Measurements from ENCODE around the gene VPREB3.

DNA sequence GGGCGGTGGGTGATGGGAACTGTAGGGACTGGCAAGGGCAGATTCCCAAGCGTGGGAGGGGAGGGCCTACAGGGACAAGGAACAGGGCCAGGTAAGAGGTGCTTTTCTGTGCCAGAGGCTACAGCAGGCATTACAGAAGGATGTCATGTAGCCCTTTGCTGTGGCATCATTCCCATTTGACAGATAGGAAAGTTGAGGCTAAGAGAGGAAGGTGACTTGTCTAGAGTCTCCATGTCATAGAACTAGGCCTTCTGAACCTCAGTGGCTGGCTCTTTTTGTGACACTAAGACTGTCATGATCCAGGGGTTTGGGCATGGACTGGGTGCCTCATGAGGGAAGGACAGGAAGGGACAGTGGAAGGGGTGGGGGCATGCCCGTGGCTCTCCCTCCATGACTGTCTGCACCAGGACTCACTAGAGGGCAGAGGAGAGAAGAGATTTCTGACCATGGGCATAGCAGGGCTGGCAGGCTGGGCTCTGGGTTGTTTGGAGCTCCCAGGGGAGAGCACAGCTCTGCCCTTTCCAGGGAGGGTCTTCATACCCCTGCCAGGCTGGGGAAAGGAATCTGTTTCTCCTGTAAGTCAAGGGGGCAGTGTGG lies 21.7 kb upstream of the VPREB3 start:
- TF ChIP-seq POLR2A (IDR thresholded peaks at IDR 0.05; ENCODE audit: low read length) (no peak), GATA1 (IDR thresholded peaks at IDR 0.05; ENCODE audit: low read depth, low read length) (no peak)
